SK-N-MC (cell line): ENCODE measurements around the gene JADE2.

ENCODE experiments used
- DNase-seq: peaks from one replicate; pipeline ENCODE4 v3.0.0-alpha.2; 2011; ENCODE audit warnings: low read depth, low spot score
- H3K27ac ChIP-seq: fragments of 200-600 bp; sonication (generic); 2 replicates; pipeline ENCODE4 v1.5.1; 2016; ENCODE audit warnings: mixed run types
- H3K36me3 ChIP-seq: fragments of 200-600 bp; sonication (generic); 2 replicates; pipeline ENCODE4 v1.6.1; 2017; ENCODE audit warnings: antibody characterized with exemption, low read length, mixed read lengths; ENCODE audit not compliant: insufficient read depth
- H3K4me3 ChIP-seq: fragments of 200-600 bp; sonication (generic); 2 replicates; pipeline ENCODE4 v1.5.1; 2016
- H3K9ac ChIP-seq: fragments of 200-600 bp; sonication (generic); 2 replicates; pipeline ENCODE4 v1.8.0; 2017; ENCODE audit warnings: mixed run types, mixed read lengths; ENCODE audit not compliant: insufficient read length
- H3K9me3 ChIP-seq: fragments of 200-600 bp; sonication (generic); 2 replicates; pipeline ENCODE4 v1.6.1; 2017; ENCODE audit warnings: low read depth, mild to moderate bottlenecking, antibody characterized with exemption, low read length, moderate library complexity, mixed read lengths
- EZH2 ChIP-seq: fragments of 200-600 bp; sonication (generic); IDR thresholded peaks from one replicate; pipeline ENCODE4 v1.6.1; 2017; ENCODE audit warnings: antibody characterized with exemption
- FOXP2 ChIP-seq: optimal IDR thresholded peaks from 2 replicates; pipeline ENCODE3; 2011; ENCODE audit warnings: mild to moderate bottlenecking, moderate library complexity; ENCODE audit not compliant: insufficient read depth; ENCODE audit errors: extremely low read length, control extremely low read depth
- POLR2AphosphoS5 ChIP-seq: IDR thresholded peaks from 2 replicates; pipeline ENCODE4 v1.6.1; 2012; ENCODE audit warnings: mild to moderate bottlenecking, low read depth, low read length, borderline replicate concordance

Gene JADE2

DNA sequence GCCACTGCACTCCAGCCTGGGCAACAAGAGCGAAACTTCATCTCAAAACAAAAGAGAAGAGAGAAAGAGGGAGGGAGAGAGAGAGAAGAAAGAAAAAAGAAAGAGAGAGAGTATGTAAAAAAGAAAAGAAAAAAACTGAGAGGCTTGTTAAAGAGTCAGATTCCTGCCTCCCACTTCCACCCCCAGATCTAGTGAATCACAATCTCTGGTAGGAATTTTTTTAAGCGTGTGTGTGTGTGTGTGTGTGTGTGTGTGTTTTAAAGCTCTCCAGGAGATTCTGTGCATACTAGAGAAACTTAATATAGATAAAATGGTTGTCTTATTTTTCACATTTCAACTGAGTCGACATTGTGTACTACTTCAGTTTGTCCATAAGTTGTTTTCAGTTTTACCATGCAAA is 75.1 kb downstream of the JADE2 start:
- no peak for DNase-seq
- no peak for TF ChIP-seq FOXP2
- no peak for TF ChIP-seq EZH2
- TF ChIP-seq POLR2AphosphoS5, result no peak
- H3K4me3 ChIP-seq, result no peak overlapping the region
- no peaks in the 10 kb centered on the region for H3K9me3 ChIP-seq
- peaks cover 17% of the 10 kb centered on the region for H3K36me3 ChIP-seq
- H3K27ac ChIP-seq, result no peak overlapping the region
- H3K9ac ChIP-seq, result no peak overlapping the region

DNA sequence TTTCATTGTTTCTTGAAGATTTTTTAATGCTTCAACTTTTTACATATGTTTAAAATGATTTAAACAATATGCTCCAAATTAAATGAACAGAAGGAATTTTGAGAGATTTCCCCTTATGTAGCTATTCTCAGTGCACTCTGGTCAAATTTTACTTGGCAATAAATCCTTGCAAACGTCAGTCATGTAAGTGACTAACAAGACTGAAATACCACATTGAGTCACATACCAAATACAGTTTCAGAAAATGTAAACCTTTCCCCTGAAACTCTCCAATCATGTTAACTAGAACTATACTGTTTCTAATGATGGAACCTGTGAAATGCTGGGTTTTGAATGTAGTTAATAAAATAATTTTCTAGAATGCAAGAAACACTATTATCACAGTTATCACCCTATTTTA is 77.6 kb downstream of the JADE2 start:
- Histone ChIP-seq H3K27ac (no peak overlapping the region), H3K4me3 (no peak overlapping the region), H3K9ac (no peak overlapping the region), H3K36me3 (peaks cover 39% of the 10 kb centered on the region), H3K9me3 (no peaks in the 10 kb centered on the region)
- DNase-seq, result no peak
- TF ChIP-seq EZH2 (no peak), FOXP2 (no peak), POLR2AphosphoS5 (no peak)

DNA sequence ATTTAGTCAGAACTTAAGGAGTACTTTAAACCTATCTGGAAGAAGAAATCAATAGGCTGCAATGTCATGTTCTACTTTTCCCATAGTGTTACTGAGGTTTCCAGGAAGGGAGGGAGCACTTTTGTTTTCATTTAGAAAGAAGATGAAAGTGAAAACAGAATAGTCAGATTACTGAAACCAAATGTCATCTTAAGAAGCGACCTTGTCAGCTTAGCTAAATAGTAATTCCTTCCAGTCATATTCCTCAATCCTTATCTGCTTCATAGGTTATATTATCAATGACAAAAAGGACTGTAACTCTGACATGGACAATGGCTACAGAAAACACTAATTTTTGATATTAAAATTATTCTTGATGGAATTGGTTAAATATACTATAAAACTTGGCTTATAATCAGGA is 79.4 kb downstream of the JADE2 start:
- no peak overlapping the region for H3K9ac ChIP-seq
- H3K36me3 ChIP-seq, result peaks cover 55% of the 10 kb centered on the region
- TF ChIP-seq FOXP2, result no peak
- TF ChIP-seq POLR2AphosphoS5, result no peak
- no peak for TF ChIP-seq EZH2
- no peak overlapping the region for H3K4me3 ChIP-seq
- no peaks in the 10 kb centered on the region for H3K9me3 ChIP-seq
- H3K27ac ChIP-seq, result no peak overlapping the region
- DNase-seq, result no peak

DNA sequence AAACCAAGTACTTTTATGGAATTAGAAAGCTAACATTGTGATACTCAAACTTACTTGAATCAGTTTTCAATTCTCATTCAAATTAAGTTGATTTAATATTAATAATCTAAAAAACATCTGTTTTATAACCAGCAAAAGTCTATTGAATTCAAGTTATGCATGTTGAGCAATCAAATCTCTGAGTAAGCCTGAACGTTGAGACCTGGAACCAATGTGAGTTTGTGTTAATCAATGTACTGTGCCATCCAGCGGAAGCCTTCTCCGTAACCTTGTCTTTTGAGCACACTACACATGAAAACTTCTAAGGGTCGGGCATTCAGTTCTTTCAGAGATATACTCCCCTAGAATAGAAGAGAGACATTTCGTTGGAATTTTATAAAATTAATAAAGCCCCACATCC is 81.3 kb downstream of the JADE2 start:
- no peak for DNase-seq
- Histone ChIP-seq H3K36me3 (peaks cover 66% of the 10 kb centered on the region), H3K4me3 (no peak overlapping the region), H3K27ac (no peak overlapping the region), H3K9me3 (no peaks in the 10 kb centered on the region), H3K9ac (no peak overlapping the region)
- TF ChIP-seq POLR2AphosphoS5, result no peak
- TF ChIP-seq FOXP2, result no peak
- no peak for TF ChIP-seq EZH2

DNA sequence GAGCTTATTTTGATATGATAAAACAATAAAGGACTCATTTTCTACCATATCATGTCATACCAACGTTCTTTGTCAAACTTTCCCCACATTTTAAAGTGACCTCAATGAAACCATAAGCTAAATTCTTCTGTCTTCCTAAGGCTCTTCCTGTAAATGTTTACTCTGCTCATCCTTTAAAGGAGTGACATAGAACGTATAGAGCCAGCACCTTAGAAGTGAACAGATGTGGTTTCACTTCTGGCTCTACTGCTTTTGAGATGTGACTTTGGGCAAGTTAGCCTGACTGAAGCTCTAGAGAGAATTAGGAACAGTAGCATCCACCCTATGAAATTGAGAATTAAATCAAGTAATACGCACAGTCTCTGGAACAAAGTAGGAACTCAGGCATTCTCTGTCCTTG is 83.1 kb downstream of the JADE2 start:
- Histone ChIP-seq H3K4me3 (no peak overlapping the region), H3K9ac (no peak overlapping the region), H3K9me3 (no peaks in the 10 kb centered on the region), H3K27ac (no peak overlapping the region), H3K36me3 (peaks cover 68% of the 10 kb centered on the region)
- no peak for TF ChIP-seq EZH2
- no peak for DNase-seq

DNA sequence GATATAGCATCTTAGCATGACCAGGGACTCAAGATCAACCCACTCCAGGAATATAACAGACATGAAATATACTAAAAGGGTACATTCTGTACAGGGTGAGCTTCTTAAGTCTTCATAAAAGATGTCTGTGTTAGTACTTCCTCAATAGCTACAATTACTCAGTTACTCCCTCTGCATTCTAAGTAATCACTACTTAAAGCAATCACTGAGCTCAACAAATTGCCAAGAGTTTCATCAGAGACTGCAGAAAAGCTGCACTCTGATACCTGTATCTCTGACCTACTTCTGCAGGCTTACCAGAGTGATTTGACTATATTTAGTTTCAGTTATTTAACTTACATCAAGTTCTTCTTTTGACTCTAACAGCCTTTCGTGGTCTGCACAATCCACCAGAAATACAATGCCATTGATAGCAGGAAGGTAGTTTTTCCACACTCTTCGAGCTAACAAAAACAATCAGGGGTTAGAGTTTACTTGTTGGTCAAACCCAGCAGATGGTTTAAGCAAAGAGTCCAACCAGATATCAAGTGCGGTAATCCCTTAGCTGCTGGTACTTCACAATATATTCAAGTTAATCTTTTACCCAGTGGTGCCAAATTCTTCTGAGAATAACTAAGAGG is 83.9 kb downstream of the JADE2 start:
- no peak overlapping the region for H3K27ac ChIP-seq
- no peaks in the 10 kb centered on the region for H3K9me3 ChIP-seq
- peaks cover 66% of the 10 kb centered on the region for H3K36me3 ChIP-seq
- no peak overlapping the region for H3K4me3 ChIP-seq
- DNase-seq, result no peak
- no peak for TF ChIP-seq EZH2
- no peak for TF ChIP-seq FOXP2
- no peak for TF ChIP-seq POLR2AphosphoS5
- no peak overlapping the region for H3K9ac ChIP-seq

DNA sequence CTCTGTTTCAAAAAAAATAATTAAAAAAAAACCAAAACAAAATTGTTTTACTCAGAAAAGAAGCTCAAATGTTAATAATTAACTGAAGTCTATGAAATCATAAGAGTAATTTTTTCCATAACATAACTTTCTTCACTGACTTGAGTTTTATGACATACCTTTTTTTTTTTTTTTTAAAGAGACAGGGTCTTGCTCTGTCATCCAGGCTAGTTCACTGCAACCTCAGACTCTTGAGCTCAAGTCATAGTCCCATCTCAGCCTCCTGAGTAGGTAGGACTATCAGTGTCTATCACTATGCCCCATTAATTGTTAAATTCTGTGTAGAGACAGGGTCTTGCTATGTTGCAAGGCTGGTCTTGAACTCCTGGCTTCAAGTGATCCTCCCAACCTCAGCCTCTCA is 85.3 kb downstream of the JADE2 start:
- DNase-seq, result no peak
- Histone ChIP-seq H3K4me3 (no peak overlapping the region), H3K9ac (no peak overlapping the region), H3K27ac (no peak overlapping the region), H3K9me3 (no peaks in the 10 kb centered on the region), H3K36me3 (peaks cover 53% of the 10 kb centered on the region)
- TF ChIP-seq EZH2 (no peak), POLR2AphosphoS5 (no peak), FOXP2 (no peak)

DNA sequence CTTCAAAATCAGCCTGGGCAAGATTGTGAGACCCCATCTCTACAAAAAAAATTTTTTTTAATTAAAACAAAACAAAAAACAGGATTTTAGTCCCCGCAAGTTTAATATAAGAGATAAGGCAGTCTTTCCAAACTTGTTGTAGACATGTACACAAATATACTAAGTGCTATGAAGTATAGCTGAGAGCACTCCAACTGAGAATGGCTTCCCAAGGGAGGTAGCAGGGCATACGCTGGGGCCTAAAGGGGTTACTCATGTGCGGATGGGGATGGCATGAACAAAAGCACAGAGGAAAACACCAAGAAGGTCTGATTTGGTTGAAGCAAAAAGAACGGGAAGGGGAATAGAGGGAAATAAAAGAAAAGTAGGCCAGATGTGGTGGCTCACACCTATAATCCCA is 86.0 kb downstream of the JADE2 start:
- H3K27ac ChIP-seq, result no peak overlapping the region
- no peak overlapping the region for H3K4me3 ChIP-seq
- TF ChIP-seq FOXP2 (no peak), POLR2AphosphoS5 (no peak), EZH2 (no peak)
- no peak for DNase-seq
- peaks cover 45% of the 10 kb centered on the region for H3K36me3 ChIP-seq
- no peak overlapping the region for H3K9ac ChIP-seq
- H3K9me3 ChIP-seq, result no peaks in the 10 kb centered on the region

DNA sequence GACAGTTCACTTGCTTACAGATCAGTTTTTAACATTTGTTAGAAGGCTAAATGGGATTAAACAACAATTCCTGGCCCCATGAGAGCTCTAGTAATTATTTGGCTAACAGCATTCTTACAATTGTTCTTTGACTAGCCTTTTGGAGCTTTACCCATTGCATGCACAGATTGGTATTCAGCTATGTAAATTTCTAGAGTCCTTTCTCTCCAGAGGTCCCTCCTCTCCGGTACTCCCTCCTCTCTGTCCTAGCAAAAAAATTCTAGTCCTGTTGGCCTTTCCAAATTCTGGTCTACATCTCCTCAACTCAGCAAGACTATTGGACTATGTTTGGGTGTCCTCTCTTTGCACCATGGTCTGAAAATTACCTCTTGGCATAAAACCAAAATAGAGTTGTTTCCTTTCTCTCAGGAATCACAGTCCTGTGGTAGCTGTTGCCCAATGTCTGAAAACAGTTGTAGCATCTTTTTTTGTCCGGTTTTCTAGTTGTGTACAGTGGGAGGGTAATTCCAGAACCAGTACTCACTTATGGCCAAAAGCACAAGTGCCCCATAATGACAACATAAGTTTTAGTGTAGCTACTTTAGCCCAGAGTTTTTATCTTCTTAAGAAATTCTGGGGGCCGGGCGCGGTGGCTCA is 89.1 kb downstream of the JADE2 start:
- no peak for TF ChIP-seq EZH2
- no peak for TF ChIP-seq FOXP2
- TF ChIP-seq POLR2AphosphoS5, result no peak
- no peak for DNase-seq
- Histone ChIP-seq H3K27ac (no peak overlapping the region), H3K9ac (no peak overlapping the region), H3K4me3 (no peak overlapping the region), H3K36me3 (peaks cover 20% of the 10 kb centered on the region), H3K9me3 (no peaks in the 10 kb centered on the region)
